ENCODE measurements around the gene CREB5. TPM values are rescaled to one million over a fixed set of nuclear protein-coding genes. Genes with fewer than 3 reads are reported as not detected.

The CREB5 gene
- total RNA-seq, 2 experiments from 2014 or later, result 0.19 to 0.22 TPM

GRCh38 chr7:28490831-28491230 is 78.5 kb downstream of the CREB5 start:
- ATAC-seq (ENCODE audit: poor library complexity) (no peak), DNase-seq (no peak)
- Histone ChIP-seq H3K4me3 (ENCODE audit: low read length) (no peak overlapping the region), H3K4me1 (ENCODE audit: insufficient read depth, low read length) (no peaks in the 10 kb centered on the region), H3K9me3 (ENCODE audit: control insufficient read depth in 1 of 2, insufficient read depth in 1 of 2, low read length in 2 of 2) (peaks cover 0 to 3% of the 10 kb centered on the region in 2 experiments), H3K36me3 (ENCODE audit: insufficient read depth, low read length) (no peaks in the 10 kb centered on the region), H3K27ac (ENCODE audit: low read depth in 1 of 2, low read length in 2 of 2) (no peak overlapping the region), H3K27me3 (ENCODE audit: control insufficient read depth in 1 of 2, insufficient read depth in 2 of 2, low read length in 2 of 2) (peaks cover 0 to 4% of the 10 kb centered on the region in 2 experiments)
- Mint-ChIP-seq H3K4me3 (no peak overlapping the region), H3K4me1 (ENCODE audit: low read depth) (no peaks in the 10 kb centered on the region), H3K9me3 (no peaks in the 10 kb centered on the region), H3K27ac (no peak overlapping the region), H3K36me3 (ENCODE audit: low read depth) (no peaks in the 10 kb centered on the region), H3K27me3 (peaks cover 4% of the 10 kb centered on the region)
- no peak for TF ChIP-seq CTCF (IDR thresholded peaks at IDR 0.05)
- ChIA-PET CTCF (no interaction called here), POLR2A (no interaction called here)
- intact Hi-C loops (cut with DNase I, micrococcal nuclease), result no loop called here

GRCh38 chr7:28493477-28493876 is 81.2 kb downstream of the CREB5 start:
- H3K27me3 ChIP-seq (ENCODE audit: control insufficient read depth in 1 of 2, insufficient read depth in 2 of 2, low read length in 2 of 2), result no peaks in the 10 kb centered on the region
- no peak overlapping the region for H3K4me3 ChIP-seq (ENCODE audit: low read length)
- intact Hi-C loops (cut with DNase I, micrococcal nuclease), result no loop called here
- H3K4me1 ChIP-seq (ENCODE audit: insufficient read depth, low read length), result no peaks in the 10 kb centered on the region
- POLR2A ChIA-PET, result no interaction called here
- Mint-ChIP-seq H3K9me3 (no peaks in the 10 kb centered on the region), H3K4me3 (no peak overlapping the region), H3K36me3 (ENCODE audit: low read depth) (no peaks in the 10 kb centered on the region), H3K4me1 (ENCODE audit: low read depth) (no peaks in the 10 kb centered on the region), H3K27ac (no peak overlapping the region), H3K27me3 (peaks cover 4% of the 10 kb centered on the region)
- no peak overlapping the region for H3K27ac ChIP-seq (ENCODE audit: low read depth in 1 of 2, low read length in 2 of 2)
- TF ChIP-seq CTCF (IDR thresholded peaks at IDR 0.05), result no peak
- ATAC-seq (ENCODE audit: poor library complexity) (no peak), DNase-seq (no peak)
- peaks cover 0 to 3% of the 10 kb centered on the region in 2 experiments for H3K9me3 ChIP-seq (ENCODE audit: control insufficient read depth in 1 of 2, insufficient read depth in 1 of 2, low read length in 2 of 2)
- H3K36me3 ChIP-seq (ENCODE audit: insufficient read depth, low read length), result no peaks in the 10 kb centered on the region
- CTCF ChIA-PET, result no interaction called here

GRCh38 chr7:28497009-28497408 is 84.7 kb downstream of the CREB5 start:
- Mint-ChIP-seq H3K36me3 (ENCODE audit: low read depth) (no peaks in the 10 kb centered on the region), H3K4me3 (no peak overlapping the region), H3K4me1 (ENCODE audit: low read depth) (no peaks in the 10 kb centered on the region), H3K27ac (no peak overlapping the region), H3K9me3 (no peaks in the 10 kb centered on the region), H3K27me3 (no peaks in the 10 kb centered on the region)
- ATAC-seq (ENCODE audit: poor library complexity) (no peak), DNase-seq (no peak)
- Histone ChIP-seq H3K4me3 (ENCODE audit: low read length) (no peak overlapping the region), H3K4me1 (ENCODE audit: insufficient read depth, low read length) (no peaks in the 10 kb centered on the region), H3K27me3 (ENCODE audit: control insufficient read depth in 1 of 2, insufficient read depth in 2 of 2, low read length in 2 of 2) (no peaks in the 10 kb centered on the region), H3K36me3 (ENCODE audit: insufficient read depth, low read length) (no peaks in the 10 kb centered on the region), H3K27ac (ENCODE audit: low read depth in 1 of 2, low read length in 2 of 2) (no peak overlapping the region), H3K9me3 (ENCODE audit: control insufficient read depth in 1 of 2, insufficient read depth in 1 of 2, low read length in 2 of 2) (peaks cover 0 to 3% of the 10 kb centered on the region in 2 experiments)
- no peak for TF ChIP-seq CTCF (IDR thresholded peaks at IDR 0.05)
- CTCF ChIA-PET, result no interaction called here
- POLR2A ChIA-PET, result no interaction called here
- intact Hi-C loops (cut with DNase I, micrococcal nuclease), result no loop called here
